ENCODE measurements around the gene KRTAP10-7.
A peak's percentile ranks its signal among the peaks of the same experiment; 100 is the strongest.
"Not testable (repeated sequence)": the region's sequence is repeated elsewhere in the genome, so short reads cannot be mapped to it uniquely, and the experiment has no call there.

Gene KRTAP10-7

DNA sequence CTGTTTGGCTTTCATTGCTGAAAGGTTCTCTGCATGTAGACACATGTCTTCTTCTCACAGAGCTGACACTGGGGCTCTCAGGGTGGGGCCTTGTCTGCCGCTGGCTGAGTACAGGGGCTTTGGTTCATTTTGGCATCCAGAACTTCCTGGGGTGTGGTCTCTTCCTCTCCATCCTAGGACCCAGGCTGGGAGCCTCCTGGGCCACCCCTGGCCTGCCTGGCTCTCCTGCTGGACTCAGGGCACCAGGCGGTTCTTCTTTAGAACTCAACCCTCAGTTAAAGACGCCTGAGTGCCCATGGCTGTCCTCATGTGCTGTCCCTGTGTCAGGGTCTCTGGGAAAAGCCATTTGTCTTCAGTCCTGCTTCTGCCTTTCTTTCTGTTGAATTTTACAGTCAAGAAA, 14.5 kb upstream of the KRTAP10-7 start:
- DNase-seq (ENCODE audit: low spot score in 2 of 2), result no peak
- peaks cover 71% of the 10 kb centered on the region for H3K27me3 Mint-ChIP-seq

DNA sequence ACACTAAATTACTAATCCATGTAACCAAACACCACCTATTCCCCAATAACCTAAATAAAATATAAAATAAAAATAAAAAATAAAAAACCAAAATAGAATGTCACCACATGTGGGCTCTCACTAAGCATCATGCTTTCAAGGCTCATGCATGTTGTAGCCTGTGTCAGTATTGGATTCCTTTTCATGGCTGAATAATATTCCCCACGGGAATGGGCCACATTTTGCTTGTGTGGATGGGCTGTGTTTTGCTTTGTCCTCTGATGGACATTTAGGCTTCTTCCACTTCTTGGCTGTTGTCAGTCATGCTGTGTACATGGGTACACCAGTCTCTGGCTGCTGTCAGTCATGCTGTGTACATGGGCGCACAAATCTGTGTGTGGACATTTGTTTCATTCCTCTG, 11.3 kb upstream of the KRTAP10-7 start:
- H3K27ac Mint-ChIP-seq (ENCODE audit: low read depth), result no peak overlapping the region
- ATAC-seq (replicated peaks; ENCODE audit: extremely low read depth, poor library complexity, severe bottlenecking), result no peak
- peaks cover 5% of the 10 kb centered on the region for H3K9me3 Mint-ChIP-seq
- H3K27me3 Mint-ChIP-seq, result peaks cover 56% of the 10 kb centered on the region
- peaks cover 4% of the 10 kb centered on the region for H3K36me3 Mint-ChIP-seq (ENCODE audit: insufficient read depth)
- H3K4me3 Mint-ChIP-seq, result no peak overlapping the region
- DNase-seq (ENCODE audit: low spot score in 2 of 2), result no peak
- peaks cover 4% of the 10 kb centered on the region for H3K4me1 Mint-ChIP-seq

More for the DNA sequence above, 14.5 kb upstream of the KRTAP10-7 start:
- Mint-ChIP-seq H3K36me3 (ENCODE audit: insufficient read depth) (peaks cover 2% of the 10 kb centered on the region), H3K4me1 (no peaks in the 10 kb centered on the region), H3K9me3 (peaks cover 18% of the 10 kb centered on the region), H3K4me3 (no peak overlapping the region), H3K27ac (ENCODE audit: low read depth) (no peak overlapping the region)
- ATAC-seq (replicated peaks; ENCODE audit: extremely low read depth, poor library complexity, severe bottlenecking), result no peak

DNA sequence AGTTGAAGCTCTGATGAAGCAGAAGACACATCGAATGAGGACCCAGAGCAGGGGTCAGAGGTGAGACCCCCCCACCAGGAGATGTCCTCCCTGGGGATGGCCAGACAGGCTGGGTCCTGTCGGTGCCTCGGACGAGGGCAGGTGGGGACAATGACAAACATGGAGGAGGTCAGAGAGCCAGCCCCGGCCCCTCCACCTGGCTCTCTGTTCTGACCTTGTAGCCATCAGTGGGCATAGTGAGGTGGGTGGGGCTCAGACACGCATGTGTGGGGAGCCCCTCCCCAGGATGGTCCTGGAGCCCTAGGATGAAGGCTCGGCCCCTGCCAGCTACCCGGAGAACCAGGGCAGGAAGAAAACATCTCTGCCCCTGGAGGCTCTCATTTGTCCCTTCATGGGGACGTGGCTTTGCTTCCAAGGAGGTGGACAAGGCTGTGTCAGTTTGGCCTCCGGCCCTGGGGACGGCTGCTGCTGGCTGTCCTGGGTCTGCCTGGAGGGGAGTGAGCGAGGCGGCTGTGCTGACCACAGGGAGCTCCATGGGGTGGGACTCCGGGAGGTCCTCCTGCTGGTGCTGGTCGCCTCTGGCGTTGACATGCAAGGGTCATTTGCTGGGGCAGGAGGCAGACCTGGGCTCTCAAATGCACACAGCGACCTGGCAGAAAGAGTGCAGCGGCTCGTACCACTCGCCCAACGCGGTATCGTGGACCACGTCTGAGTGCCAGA, 10.7 kb upstream of the KRTAP10-7 start:
- Mint-ChIP-seq H3K27me3 (peaks cover 49% of the 10 kb centered on the region), H3K4me1 (peaks cover 4% of the 10 kb centered on the region), H3K9me3 (peaks cover 5% of the 10 kb centered on the region), H3K4me3 (no peak overlapping the region), H3K27ac (ENCODE audit: low read depth) (peak overlapping the region; percentile 35), H3K36me3 (ENCODE audit: insufficient read depth) (peaks cover 4% of the 10 kb centered on the region)
- ATAC-seq (replicated peaks; ENCODE audit: extremely low read depth, poor library complexity, severe bottlenecking) (no peak), DNase-seq (ENCODE audit: low spot score in 2 of 2) (no peak)

DNA sequence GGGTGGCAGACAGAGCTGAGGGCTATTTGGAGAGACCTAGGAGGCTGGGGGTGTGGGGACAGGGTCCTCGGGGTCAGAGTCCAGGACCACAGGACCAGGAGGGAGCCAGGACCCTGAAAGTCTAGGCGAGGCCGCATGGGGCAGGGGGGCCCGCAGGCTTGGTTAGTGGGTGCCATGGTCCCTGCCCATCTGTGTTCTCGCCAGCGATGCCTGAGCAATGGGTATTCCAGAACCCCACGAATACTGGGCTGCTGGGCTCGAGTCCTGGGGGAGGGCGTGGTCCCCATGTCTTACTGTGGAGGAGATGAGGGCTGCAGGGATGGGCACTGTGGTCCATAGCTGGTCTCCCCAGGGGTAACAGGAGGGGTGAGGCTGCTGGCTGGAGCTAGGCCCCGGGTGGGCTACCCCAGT, 10.1 kb upstream of the KRTAP10-7 start:
- no peak overlapping the region for H3K4me3 Mint-ChIP-seq
- DNase-seq (ENCODE audit: low spot score in 2 of 2) (no peak), ATAC-seq (replicated peaks; ENCODE audit: extremely low read depth, poor library complexity, severe bottlenecking) (no peak)
- peaks cover 4% of the 10 kb centered on the region for H3K36me3 Mint-ChIP-seq (ENCODE audit: insufficient read depth)
- peaks cover 5% of the 10 kb centered on the region for H3K9me3 Mint-ChIP-seq
- peaks cover 8% of the 10 kb centered on the region for H3K4me1 Mint-ChIP-seq
- peaks cover 44% of the 10 kb centered on the region for H3K27me3 Mint-ChIP-seq
- peak overlapping the region; percentile 35 for H3K27ac Mint-ChIP-seq (ENCODE audit: low read depth)

DNA sequence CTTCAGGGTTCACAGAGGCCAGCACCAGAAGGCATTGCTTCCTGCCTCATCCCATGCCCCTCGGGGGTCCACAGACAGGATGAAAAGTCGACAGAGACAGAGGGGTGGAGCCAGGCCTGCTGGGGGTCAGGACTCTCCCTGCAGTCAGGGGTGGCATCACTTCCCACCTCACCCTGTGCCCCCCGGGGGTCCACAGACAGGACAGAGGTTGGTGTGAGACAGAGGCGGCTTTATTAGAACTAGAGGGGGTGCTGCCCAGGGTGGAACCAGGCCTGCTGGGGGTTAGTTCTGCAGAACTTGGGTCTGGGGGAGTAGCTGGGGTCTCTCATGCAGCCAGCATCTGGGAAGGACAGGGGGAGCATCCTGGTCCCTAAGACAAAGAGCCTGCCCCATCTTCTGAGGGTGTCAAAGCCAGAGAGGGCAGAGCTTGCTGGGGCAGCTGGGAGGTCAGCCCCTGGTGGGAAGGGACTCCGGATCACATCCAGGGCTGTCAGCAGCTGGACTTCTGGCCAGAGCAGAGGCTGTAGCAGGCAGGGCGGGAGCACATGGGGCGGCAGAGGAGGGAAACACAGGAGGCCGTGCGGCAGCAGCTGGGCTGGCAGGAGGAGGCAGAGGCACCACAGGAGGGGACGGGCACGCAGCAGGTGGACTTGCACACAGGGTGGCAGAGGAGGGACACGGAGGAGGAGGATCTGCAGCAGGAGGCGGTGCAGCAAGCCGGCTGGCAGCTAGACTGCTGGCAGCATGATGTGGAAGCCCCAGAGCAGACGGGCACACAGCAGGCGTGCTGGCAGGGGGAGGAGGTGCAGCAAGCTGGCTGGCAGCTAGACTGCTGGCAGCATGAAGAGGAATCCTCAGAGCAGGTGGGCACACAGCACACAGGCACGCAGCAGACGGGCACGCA, 9.2 kb upstream of the KRTAP10-7 start:
- not testable (repeated sequence) for H3K36me3 Mint-ChIP-seq (ENCODE audit: insufficient read depth); ATAC-seq (replicated peaks; ENCODE audit: extremely low read depth, poor library complexity, severe bottlenecking); DNase-seq (ENCODE audit: low spot score in 2 of 2); H3K4me3 Mint-ChIP-seq; H3K9me3 Mint-ChIP-seq; H3K27ac Mint-ChIP-seq (ENCODE audit: low read depth)
- H3K4me1 Mint-ChIP-seq, result peaks cover 10% of the 10 kb centered on the region
- H3K27me3 Mint-ChIP-seq, result peaks cover 35% of the 10 kb centered on the region

- H3K4me3 Mint-ChIP-seq; DNase-seq (ENCODE audit: low spot score in 2 of 2); ATAC-seq (replicated peaks; ENCODE audit: extremely low read depth, poor library complexity, severe bottlenecking); H3K9me3 Mint-ChIP-seq; H3K27ac Mint-ChIP-seq (ENCODE audit: low read depth); H3K36me3 Mint-ChIP-seq (ENCODE audit: insufficient read depth): not testable (repeated sequence)
- H3K4me1 Mint-ChIP-seq, result peaks cover 10% of the 10 kb centered on the region
- H3K27me3 Mint-ChIP-seq, result peaks cover 29% of the 10 kb centered on the region
Observed at GRCh38 chr21:44591801-44592130, 8.6 kb upstream of the KRTAP10-7 start.

DNA sequence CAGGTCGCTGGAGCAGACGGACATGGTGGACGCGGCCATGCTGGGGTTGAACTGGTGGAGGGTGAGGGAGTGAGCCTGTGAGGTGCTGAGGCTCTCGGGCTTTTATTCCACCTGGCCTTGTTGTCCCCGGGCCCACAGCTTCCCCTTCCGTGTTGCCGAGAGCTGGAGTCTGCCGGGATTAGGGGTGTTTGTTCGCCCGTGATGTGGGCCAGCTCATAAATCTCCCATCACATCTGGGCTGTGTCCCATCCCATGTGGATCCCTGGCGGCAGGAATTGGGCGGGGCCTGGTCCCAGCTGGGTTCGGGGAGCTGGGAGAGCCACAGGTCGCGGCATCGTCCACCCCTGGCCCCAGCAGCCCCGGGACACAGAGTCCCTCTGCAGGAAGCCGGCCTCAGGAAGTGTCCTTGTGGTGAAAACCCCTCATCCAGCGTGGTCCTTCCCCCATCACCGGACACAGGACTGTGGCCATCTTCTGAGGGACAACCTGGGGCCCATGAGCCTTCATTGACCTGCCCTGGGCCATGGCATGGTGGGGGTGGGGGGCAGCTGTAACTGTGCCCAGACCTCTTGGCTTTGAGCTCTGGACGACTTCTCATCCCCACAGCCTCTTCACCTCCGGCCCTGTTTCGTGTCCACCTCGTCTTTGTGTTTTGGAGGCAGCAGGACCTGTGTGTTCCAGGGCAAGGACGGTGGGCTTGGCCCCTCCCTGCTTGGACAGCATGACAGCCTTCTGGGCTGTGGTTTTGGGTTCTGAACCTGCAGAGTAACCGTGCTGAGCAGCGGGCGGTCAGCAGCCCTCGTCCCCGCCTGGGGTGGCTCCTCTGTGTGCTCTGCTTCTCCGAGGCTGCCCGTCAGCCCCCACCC, 7.7 kb upstream of the KRTAP10-7 start, which contains the start of gene KRTAP10-6:
KRTAP10-6 (minus strand) TSS at position 60 of the 866 bp plus-strand sequence; CDS start at position 39, 21 bp downstream.
- peaks cover 10% of the 10 kb centered on the region for H3K4me1 Mint-ChIP-seq
- peaks cover 5% of the 10 kb centered on the region for H3K36me3 Mint-ChIP-seq (ENCODE audit: insufficient read depth)
- DNase-seq (ENCODE audit: low spot score in 2 of 2) (no peak), ATAC-seq (replicated peaks; ENCODE audit: extremely low read depth, poor library complexity, severe bottlenecking) (no peak)
- no peak within 1 kb of the TSS for H3K4me3 Mint-ChIP-seq
- no peak within 1 kb of the TSS for H3K27ac Mint-ChIP-seq (ENCODE audit: low read depth)
- no peaks in the 10 kb centered on the region for H3K9me3 Mint-ChIP-seq
- H3K27me3 Mint-ChIP-seq, result peaks cover 20% of the 10 kb centered on the region

GRCh38 chr21:44593598-44594405, 6.6 kb upstream of the KRTAP10-7 start:
- ATAC-seq (replicated peaks; ENCODE audit: extremely low read depth, poor library complexity, severe bottlenecking) (no peak), DNase-seq (ENCODE audit: low spot score in 2 of 2) (no peak)
- Mint-ChIP-seq H3K27ac (ENCODE audit: low read depth) (no peak overlapping the region), H3K4me1 (peaks cover 10% of the 10 kb centered on the region), H3K4me3 (no peak overlapping the region), H3K9me3 (no peaks in the 10 kb centered on the region), H3K27me3 (peaks cover 20% of the 10 kb centered on the region), H3K36me3 (ENCODE audit: insufficient read depth) (peaks cover 5% of the 10 kb centered on the region)

DNA sequence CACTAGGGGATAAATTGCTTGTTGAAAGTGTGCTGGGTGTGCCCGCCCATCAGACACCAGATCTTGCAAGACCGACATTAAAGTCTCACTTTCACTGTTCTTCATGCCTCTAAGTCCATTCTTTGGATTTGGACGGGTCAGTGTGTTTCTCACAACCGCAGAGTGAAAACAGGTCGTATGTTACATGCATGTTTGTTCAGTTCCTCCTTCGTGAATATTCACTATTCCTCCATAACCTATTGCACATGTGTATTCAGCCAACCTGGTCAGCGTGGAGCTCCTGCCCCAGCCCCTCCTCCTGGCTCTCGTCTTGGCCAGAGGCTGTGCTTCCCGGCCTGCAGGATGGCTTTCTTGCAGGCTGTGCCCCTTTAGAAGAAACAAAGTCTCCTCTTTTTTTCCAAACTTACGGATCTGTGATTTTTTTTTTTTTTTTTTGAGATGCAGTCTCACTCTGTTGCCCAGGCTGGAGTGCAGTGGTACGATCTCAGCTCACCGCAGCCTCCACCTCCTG, 5.9 kb upstream of the KRTAP10-7 start:
- Mint-ChIP-seq H3K4me3 (no peak overlapping the region), H3K4me1 (peaks cover 10% of the 10 kb centered on the region), H3K27me3 (peaks cover 18% of the 10 kb centered on the region), H3K27ac (ENCODE audit: low read depth) (no peak overlapping the region), H3K9me3 (no peaks in the 10 kb centered on the region), H3K36me3 (ENCODE audit: insufficient read depth) (peaks cover 5% of the 10 kb centered on the region)
- ATAC-seq (replicated peaks; ENCODE audit: extremely low read depth, poor library complexity, severe bottlenecking) (no peak), DNase-seq (ENCODE audit: low spot score in 2 of 2) (no peak)

GRCh38 chr21:44595524-44595923, 4.9 kb upstream of the KRTAP10-7 start:
- H3K36me3 Mint-ChIP-seq (ENCODE audit: insufficient read depth), result peaks cover 4% of the 10 kb centered on the region
- H3K27me3 Mint-ChIP-seq, result peaks cover 7% of the 10 kb centered on the region
- H3K4me1 Mint-ChIP-seq, result peaks cover 10% of the 10 kb centered on the region
- peak overlapping the region; percentile 8 for H3K27ac Mint-ChIP-seq (ENCODE audit: low read depth)
- no peak overlapping the region for H3K4me3 Mint-ChIP-seq
- DNase-seq (ENCODE audit: low spot score in 2 of 2) (no peak), ATAC-seq (replicated peaks; ENCODE audit: extremely low read depth, poor library complexity, severe bottlenecking) (no peak)
- H3K9me3 Mint-ChIP-seq, result no peaks in the 10 kb centered on the region

DNA sequence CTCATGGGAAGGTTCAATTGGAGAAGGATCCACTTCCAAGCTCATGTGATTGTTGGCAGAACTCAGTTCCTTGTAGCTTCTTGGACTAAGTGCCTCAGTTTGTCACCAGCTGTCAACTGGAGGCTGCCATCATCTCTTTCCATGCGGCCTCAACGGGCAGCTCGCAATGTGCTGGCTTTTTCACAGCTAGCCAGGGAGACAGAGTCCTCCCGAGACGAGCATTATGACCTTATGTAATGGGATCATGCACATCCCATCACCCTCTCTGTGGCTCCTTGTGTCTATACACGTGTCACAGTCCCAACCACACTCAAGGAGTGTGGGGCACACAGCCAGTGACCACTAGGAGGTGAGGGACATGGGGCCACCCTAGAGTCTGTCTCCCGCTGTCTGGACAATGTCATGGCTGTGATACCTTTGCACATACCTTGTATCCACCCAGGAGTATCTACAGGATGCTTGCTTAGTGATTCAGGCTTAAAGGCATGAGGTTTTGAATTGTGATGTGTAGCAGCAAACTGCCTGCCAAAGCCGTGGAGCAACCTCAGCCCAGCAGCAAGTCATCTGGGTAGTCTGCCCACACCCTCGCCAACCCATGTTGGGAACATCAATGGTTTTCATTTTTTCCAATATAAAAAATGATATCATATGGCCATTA, 4.2 kb upstream of the KRTAP10-7 start:
- ATAC-seq (replicated peaks; ENCODE audit: extremely low read depth, poor library complexity, severe bottlenecking) (no peak), DNase-seq (ENCODE audit: low spot score in 2 of 2) (no peak)
- no peak overlapping the region for H3K4me3 Mint-ChIP-seq
- H3K27me3 Mint-ChIP-seq, result peaks cover 9% of the 10 kb centered on the region
- peaks cover 4% of the 10 kb centered on the region for H3K36me3 Mint-ChIP-seq (ENCODE audit: insufficient read depth)
- H3K4me1 Mint-ChIP-seq, result peaks cover 10% of the 10 kb centered on the region
- H3K27ac Mint-ChIP-seq (ENCODE audit: low read depth), result no peak overlapping the region
- H3K9me3 Mint-ChIP-seq, result no peaks in the 10 kb centered on the region
